DMS53 treated with DMSO at 0.1 percent for 48 hours (cell line): Measurements from ENCODE around the gene EXOSC10.
"Not testable (repeated sequence)": the region's sequence is repeated elsewhere in the genome, so short reads cannot be mapped to it uniquely, and the experiment has no call there.

ENCODE experiments used
- DNase-seq: peaks from one replicate; lab custom pipeline; 2025; ENCODE audit not compliant: unreplicated experiment; lab: John Stamatoyannopoulos, UW

Gene EXOSC10

GRCh38 chr1:11062965-11063401, 36.7 kb downstream of the EXOSC10 start:
- DNase-seq, result no peak

DNA sequence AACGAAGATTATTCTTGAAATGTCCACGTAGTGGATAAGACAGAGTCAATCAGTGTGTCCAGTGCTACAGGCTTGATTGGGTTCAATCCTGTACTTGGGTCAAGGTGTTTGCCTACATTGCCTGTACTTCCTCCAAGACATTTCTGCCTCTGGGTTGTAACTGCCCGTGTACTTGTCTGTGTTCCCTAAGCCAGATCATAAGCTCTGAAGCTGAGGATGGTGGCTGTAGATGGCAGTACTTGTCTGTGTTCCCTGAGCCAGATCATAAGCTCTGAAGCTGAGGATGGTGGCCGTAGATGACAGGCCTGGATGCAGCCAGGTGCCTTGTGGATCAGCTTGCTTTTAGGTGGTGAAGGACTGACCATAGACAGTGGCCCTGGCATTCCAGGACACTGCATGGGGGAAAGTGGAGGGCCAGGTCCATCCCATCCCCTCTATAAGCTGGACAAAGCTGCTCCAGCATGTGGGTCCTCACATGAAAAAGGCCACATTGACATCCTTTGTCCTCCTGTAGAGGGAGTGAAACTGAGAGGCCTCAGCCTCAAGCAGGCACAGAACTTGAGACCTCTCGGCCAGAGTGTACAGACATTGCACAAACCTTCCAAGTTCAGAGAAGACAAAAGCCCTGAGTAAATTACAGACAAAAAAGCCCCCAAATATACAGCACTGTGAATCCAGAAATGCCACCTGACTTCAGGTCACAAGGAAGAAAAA, 37.9 kb downstream of the EXOSC10 start:
- DNase-seq, result no peak

DNA sequence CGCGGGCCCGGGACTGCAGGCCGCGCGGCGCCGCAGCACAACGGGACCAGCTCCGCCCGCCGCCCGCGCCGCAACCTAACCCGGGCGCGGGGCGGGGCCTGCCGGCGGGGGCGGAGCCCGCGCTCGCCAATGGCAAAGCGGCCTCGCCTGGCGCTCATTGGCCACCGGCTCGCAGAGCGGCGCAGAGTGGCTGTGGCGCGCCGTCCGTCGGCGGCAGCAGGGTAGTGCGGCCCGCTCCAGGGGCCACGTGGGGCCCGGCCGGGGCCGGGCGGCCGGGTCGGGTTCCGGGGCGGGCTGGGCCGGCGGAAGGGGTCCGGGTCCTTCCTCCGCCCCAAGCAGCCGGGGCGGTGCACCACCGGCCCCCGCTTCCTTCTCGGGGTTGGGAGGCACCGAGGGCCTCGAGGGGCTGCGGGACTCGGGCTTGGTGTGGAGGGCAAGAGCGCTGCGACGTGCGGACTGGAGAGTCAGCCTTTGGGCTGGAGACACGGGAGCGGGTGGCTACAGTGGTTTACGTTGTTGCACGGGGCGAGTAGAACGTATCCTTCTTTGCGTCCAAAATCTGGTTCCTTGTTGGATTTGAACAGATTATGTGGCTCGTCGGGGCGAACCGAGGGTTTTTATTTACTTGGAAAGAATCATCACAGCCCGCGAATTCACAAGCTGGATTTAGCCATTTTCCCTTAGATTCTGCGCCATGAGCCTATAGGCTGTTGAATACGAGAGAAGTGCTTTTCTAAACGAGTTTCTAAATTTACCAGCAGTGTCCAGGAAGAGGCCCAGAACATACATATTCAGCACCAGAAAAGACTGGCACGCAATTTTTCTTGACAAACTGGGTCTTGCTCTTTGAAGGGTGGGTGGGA, 39.5 kb downstream of the EXOSC10 start, which contains the start of gene SRM:
Gene SRM, minus strand, starts transcription at position 51 of the 863 bp plus-strand sequence. CDS start 75 bp downstream, outside the sequence.
- peak; percentile 86 for DNase-seq

DNA sequence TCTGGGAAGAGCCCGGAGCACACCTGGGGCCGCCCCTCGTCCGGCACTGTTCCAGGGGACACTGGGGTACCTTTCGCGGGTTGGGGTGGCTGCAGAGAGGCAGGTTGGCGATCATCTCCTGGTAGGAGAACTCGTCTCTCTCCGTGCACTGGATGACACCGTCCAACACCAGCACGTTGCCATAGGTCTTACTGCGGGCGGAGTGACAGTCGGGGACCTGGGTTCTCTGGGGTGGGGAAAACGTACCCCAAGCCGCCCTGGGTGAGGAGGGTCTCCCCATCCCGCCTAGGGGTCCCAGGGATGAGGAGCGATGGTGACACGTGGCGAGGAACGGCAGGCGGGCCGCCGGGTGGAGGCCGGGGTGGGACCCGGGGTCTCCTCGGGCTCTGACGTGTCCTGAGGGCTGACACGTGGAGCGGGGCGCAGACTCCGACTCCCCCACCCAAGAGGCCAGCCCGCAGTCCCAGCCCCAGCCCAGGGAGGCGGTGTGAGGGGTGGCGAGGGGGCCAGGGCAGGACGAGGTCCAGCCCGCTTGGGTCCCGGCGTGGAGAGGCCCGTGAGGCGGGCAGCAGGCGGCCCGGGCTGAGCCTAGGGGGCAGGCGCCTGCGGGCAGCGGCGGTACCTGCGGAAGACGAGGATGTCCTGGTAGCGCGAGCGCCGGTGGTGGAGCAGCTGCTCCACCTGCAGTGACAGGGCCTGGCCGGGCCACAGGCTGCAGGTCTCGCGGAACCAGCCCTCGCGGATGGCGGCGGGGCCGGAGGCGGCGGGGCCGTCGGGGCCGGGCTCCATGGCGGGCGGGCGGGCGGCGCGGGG, 40.3 kb downstream of the EXOSC10 start:
- DNase-seq, result peak; percentile 18

- DNase-seq, result peak; percentile 83
These were observed 41.0 kb downstream of the EXOSC10 start for GRCh38 chr1:11058595-11059154.

DNA sequence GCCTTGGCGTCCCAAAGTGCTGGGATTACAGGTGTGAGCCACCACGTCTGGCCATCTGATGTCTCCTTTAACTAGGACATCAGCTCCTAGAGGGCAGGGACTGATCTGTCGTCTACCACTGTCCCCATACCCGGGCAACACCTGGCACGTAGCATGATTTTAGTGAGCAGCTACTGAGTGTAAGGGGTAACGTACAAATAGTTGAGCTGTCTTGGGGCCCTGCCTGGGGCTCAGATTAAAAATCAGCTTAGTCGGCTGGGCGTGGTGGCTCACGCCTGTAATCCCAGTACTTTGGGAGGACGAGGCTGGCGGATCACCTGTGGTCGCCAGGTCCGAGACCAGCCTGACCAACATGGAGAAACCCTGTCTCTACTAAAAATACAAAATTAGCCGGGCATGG, 41.6 kb downstream of the EXOSC10 start:
- DNase-seq, result no peak

- DNase-seq, result no peak
These were observed 42.2 kb downstream of the EXOSC10 start for GRCh38 chr1:11057477-11057876.

- DNase-seq, result no peak
These were observed 43.2 kb downstream of the EXOSC10 start for GRCh38 chr1:11056504-11056903.

- no peak for DNase-seq
These were observed 44.0 kb downstream of the EXOSC10 start for GRCh38 chr1:11055676-11056075.

- no peak for DNase-seq
These were observed 45.0 kb downstream of the EXOSC10 start for GRCh38 chr1:11054666-11055065.

- DNase-seq, result no peak
These were observed 45.5 kb downstream of the EXOSC10 start for GRCh38 chr1:11054181-11054580.

GRCh38 chr1:11053758-11054137, 45.9 kb downstream of the EXOSC10 start:
- DNase-seq, result no peak

- peak; percentile 20 for DNase-seq
These were observed 46.6 kb downstream of the EXOSC10 start for GRCh38 chr1:11052839-11053757.

DNA sequence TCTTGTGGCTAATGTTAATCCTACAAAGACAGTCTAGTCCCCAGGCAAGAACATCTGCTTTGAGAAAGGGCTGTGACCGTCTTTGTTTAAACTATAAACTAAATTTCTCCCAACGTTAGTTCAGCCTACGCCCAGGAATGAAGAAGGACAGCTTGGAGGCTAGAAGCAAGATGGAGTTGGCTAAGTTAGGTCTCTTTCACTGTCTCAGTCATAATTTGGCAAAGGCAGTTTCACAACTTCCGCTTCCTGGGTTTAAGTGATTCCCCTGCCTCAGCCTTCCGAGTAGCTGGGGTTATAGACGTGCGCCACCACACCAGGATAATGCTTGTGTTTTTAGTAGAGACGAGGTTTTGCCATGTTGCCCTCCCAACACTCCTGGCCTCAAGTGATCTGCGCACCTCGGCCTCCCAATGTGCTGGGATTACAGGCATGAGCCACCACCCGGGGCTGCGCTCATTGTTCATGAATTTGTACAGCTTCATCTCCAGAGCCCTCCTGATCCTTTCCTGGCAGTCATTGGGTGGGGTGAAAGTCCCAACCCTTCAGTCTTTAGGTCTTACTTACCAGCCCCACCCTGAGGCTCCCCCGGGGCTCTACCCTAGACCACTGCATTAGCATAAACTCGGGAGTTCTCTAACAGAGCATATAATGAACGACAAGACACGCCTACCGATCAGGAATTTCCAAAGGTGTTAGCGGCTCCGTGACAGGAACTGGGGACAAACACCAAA, 47.7 kb downstream of the EXOSC10 start:
- DNase-seq, result no peak

DNA sequence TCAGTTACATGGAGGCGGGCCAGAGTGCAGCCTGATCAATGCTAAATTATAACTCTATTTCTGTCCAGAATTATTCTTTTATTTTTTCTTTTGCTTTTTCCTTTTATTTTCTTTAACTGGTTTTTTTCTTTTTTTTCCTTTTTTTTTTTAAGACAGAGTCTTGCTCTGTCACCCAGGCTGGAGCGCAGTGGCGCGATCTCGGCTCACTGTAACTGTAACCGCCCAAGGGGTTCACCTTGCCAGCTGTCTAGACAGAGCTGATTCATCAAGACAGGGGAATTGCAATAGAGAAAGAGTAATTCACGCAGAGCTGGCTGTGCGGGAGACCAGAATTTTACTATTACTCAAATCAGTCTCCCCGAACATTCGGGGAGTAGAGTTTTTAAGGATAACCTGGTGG, 48.5 kb downstream of the EXOSC10 start:
- DNase-seq, result not testable (repeated sequence)

GRCh38 chr1:11046625-11047365, 52.9 kb downstream of the EXOSC10 start, which contains the start of gene MASP2:
Gene MASP2, minus strand, starts transcription at chr1:11047239. Its CDS starts 32 bp downstream, at chr1:11047207.
- DNase-seq, result no peak

DNA sequence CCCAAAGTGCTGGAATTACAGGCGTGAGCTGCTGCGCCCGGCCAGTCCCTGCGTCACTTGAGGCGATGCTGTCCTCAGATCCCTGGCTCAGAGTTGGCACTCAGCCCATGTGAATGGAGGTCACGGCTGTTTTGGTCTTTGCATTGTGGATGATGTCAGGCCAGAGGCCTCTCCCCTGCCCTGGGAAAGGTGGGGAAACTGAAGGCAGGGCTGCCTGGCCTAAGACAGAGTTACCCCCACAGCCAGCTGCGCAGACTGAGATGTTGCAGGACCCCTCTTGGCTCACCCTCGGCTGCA, 53.5 kb downstream of the EXOSC10 start:
- DNase-seq, result no peak

GRCh38 chr1:11045428-11046269, 54.0 kb downstream of the EXOSC10 start:
- DNase-seq, result no peak
